Activated CD8-positive, alpha-beta T cell treated with anti-CD3 and anti-CD28 coated beads for 36 hours (primary cell): ENCODE data around the gene FOXP1. TPM values are rescaled to one million over a fixed set of nuclear protein-coding genes. Genes with fewer than 3 reads are reported as not detected.

Source experiments
- ATAC-seq: fragments of 200-7000 bp; cut with Tn5 transposase; one replicate; pipeline ENCODE4 v1.10.0; 2021; ENCODE audit warnings: mild to moderate bottlenecking, moderate library complexity
- CTCF ChIA-PET: fragments of 350-600 bp; sonication (Branson Sonifier 250); formaldehyde crosslinking; loops from one replicate; lab custom pipeline; 2021; ENCODE audit warnings: antibody characterized with exemption; lab: Charles Lee
- POLR2A ChIA-PET: fragments of 350-600 bp; sonication (Branson Sonifier 250); formaldehyde crosslinking; loops from one replicate; lab custom pipeline; 2021; ENCODE audit warnings: antibody characterized with exemption; lab: Charles Lee
- DNase-seq: peaks from one replicate; pipeline ENCODE4 v3.0.0-alpha.2; 2020
- H3K27ac Mint-ChIP-seq: one replicate; pipeline ENCODE4 v1.8.0; 2021; ENCODE audit warnings: mild to moderate bottlenecking, mixed read lengths
- H3K27me3 Mint-ChIP-seq: one replicate; pipeline ENCODE4 v1.8.0; 2021; ENCODE audit warnings: mixed read lengths
- H3K36me3 Mint-ChIP-seq: one replicate; pipeline ENCODE4 v1.8.0; 2021; ENCODE audit warnings: low read depth, mixed read lengths
- H3K4me1 Mint-ChIP-seq: one replicate; pipeline ENCODE4 v1.8.0; 2021; ENCODE audit warnings: low read depth, mixed read lengths
- H3K4me3 Mint-ChIP-seq: one replicate; pipeline ENCODE4 v1.8.0; 2021; ENCODE audit warnings: mild to moderate bottlenecking, moderate library complexity, mixed read lengths
- H3K9me3 Mint-ChIP-seq: one replicate; pipeline ENCODE4 v1.8.0; 2021; ENCODE audit warnings: mixed read lengths
- intact Hi-C: fragments of 100-400 bp; cut with micrococcal nuclease; formaldehyde crosslinking; loops from one replicate; pipeline ENCODE4 v1.10.0; 2022
- total RNA-seq, 2 experiments: library from RNA; stranded (reverse); gene quantifications; one replicate each; pipeline ENCODE4 v1.2.3, GENCODE V29; 2021
- TF ChIP-seq, protein P1 (sequence below): fragments of 200-600 bp; IDR thresholded peaks from one replicate; pipeline ENCODE4 v1.8.0; 2022; ENCODE audit warnings: antibody characterized with exemption, mild to moderate bottlenecking

FOXP1 gene
- total RNA-seq, 2 experiments from 2014 or later, result 145 to 153 TPM

DNA sequence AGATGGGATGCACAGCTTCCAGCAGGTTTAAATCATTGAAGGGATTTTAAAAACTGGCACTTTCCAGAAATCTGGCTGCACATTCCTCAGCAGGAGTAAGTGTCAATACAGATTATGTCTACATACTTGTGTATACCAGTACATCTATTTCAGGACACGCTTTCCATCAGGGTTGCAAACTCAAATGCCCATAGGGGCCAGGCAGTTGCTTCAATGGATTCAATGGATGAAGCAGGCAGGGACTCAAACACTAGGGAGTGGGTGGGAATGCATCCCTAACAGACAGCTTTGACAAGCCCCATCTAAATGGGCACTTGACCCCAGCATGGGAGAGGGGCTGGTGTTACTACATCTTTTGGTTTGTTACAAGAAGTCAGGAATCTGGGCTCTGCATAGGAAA, 136.8 kb downstream of the FOXP1 start:
- Mint-ChIP-seq H3K36me3 (peaks cover 29% of the 10 kb centered on the region), H3K27me3 (no peaks in the 10 kb centered on the region), H3K4me3 (no peak overlapping the region), H3K4me1 (peaks cover 90% of the 10 kb centered on the region), H3K27ac (peak overlapping the region; percentile 93), H3K9me3 (peaks cover 3% of the 10 kb centered on the region)
- ATAC-seq (no peak), DNase-seq (no peak)
- POLR2A ChIA-PET, result interaction anchor here (1.3 to 9.3 kb wide), 4 partner anchors 23 to 136 kb away, joined by 4 to 64 read pairs (median 6); partner anchors contain the start of gene FOXP1
- intact Hi-C loops, result no loop called here
- TF ChIP-seq, protein P1, sequence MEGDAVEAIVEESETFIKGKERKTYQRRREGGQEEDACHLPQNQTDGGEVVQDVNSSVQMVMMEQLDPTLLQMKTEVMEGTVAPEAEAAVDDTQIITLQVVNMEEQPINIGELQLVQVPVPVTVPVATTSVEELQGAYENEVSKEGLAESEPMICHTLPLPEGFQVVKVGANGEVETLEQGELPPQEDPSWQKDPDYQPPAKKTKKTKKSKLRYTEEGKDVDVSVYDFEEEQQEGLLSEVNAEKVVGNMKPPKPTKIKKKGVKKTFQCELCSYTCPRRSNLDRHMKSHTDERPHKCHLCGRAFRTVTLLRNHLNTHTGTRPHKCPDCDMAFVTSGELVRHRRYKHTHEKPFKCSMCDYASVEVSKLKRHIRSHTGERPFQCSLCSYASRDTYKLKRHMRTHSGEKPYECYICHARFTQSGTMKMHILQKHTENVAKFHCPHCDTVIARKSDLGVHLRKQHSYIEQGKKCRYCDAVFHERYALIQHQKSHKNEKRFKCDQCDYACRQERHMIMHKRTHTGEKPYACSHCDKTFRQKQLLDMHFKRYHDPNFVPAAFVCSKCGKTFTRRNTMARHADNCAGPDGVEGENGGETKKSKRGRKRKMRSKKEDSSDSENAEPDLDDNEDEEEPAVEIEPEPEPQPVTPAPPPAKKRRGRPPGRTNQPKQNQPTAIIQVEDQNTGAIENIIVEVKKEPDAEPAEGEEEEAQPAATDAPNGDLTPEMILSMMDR, result no peak
- CTCF ChIA-PET, result interaction anchor here (0.6 to 2.2 kb wide), 5 partner anchors 9 to 73 kb away, joined by 3 to 9 read pairs (median 3); no protein-coding TSS in a partner anchor

DNA sequence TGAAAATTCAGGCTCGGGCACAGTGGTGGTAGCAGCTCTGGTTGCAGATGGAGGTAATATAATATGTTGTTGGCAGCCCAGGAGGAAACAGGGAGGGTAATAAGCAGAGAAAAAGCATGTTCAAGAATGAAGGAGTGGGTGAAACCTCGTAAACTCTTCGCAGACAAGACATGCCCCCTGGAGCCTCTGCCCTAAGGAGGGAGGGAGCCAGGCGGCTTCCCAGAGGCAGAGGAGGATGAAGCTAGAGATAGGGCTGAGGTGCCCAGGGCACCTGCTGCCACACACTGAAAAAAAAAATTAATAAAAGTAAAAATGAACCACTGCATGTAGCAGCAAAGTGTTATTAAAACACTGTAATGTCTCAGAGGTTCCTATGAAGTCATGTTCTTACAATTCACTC, 137.3 kb downstream of the FOXP1 start:
- no peak overlapping the region for H3K4me3 Mint-ChIP-seq
- DNase-seq (no peak), ATAC-seq (no peak)
- H3K4me1 Mint-ChIP-seq, result peaks cover 91% of the 10 kb centered on the region
- peaks cover 3% of the 10 kb centered on the region for H3K9me3 Mint-ChIP-seq
- POLR2A ChIA-PET, result interaction anchor here (0.9 to 9.3 kb wide), 5 partner anchors 7 to 137 kb away, joined by 4 to 64 read pairs (median 6); partner anchors contain the start of gene FOXP1
- peaks cover 29% of the 10 kb centered on the region for H3K36me3 Mint-ChIP-seq
- intact Hi-C loops, result no loop called here
- TF ChIP-seq, protein P1, result no peak
- H3K27ac Mint-ChIP-seq, result peak overlapping the region; percentile 93
- CTCF ChIA-PET, result interaction anchor here (0.6 to 2.2 kb wide), 4 partner anchors 9 to 73 kb away, joined by 3 to 9 read pairs (median 4); no protein-coding TSS in a partner anchor
- H3K27me3 Mint-ChIP-seq, result no peaks in the 10 kb centered on the region

DNA sequence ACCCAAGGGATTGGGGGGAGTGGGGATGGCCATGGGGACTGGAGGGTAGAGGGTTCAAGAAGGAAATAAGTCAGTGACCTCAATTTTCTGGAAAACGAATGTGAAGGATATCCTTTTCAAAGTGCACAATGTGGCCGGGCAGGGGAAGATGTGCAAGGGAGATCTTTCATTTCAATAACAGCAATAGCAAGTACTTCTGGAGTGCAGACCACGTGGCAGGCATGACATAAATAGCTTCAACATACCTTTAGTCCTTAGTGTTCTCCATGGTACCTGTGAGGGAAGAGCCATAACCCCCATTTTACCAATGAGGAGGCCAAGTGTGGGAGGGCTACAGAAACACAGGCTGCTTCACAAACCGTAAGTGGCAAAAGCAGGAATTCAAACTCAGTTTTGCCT, 138.7 kb downstream of the FOXP1 start:
- POLR2A ChIA-PET, result interaction anchor here (1.5 to 9.3 kb wide), 4 partner anchors 9 to 47 kb away, joined by 4 to 64 read pairs (median 10); no protein-coding TSS in a partner anchor
- no peak for ATAC-seq
- intact Hi-C loops, result loop anchor here (1.0 kb wide), 1 partner anchor 47 kb away; no protein-coding TSS in a partner anchor

DNA sequence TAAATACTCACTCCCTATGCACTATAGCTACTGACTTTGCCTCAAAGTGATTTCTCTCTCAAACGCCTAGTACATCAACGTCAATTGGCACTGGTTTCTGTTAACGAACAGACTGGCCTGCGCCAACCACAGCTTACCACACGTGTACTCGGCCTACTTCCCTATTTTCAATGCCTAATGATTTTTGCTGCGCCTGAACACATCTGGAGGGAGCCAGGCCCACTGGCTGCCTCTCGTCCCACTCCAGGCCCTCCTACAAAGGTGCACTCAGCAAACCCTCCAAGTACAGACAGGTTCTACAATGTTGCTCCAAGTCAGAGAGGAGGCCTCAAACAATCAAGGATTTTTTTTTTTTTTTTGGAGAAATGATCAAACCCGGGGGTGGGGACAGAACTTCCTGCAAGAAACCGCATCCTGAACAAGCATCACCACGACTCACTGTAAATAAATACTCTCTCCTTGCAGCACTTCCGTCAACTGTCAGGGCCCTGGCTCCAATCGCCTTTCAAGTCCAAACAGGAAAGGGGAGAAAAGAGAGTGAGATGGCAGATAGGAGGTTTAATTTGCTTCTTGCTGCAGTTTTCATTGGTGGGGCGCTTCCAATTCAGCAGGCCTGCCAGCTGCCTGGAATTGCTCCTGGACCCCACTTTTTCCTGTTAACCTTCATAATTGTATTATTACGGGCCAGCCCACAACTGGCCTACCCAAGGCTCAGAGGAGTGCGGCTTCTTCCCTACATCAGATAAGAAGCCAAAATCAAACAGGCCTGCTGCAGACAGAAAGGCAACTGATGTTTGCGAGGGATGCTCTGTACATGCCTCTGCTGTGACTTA, 139.3 kb downstream of the FOXP1 start:
- Mint-ChIP-seq H3K27ac (peak overlapping the region; percentile 100), H3K27me3 (no peaks in the 10 kb centered on the region), H3K4me1 (peaks cover 89% of the 10 kb centered on the region), H3K9me3 (peaks cover 3% of the 10 kb centered on the region), H3K36me3 (peaks cover 29% of the 10 kb centered on the region), H3K4me3 (peak overlapping the region; percentile 73)
- DNase-seq, result peak; percentile 82
- ChIA-PET POLR2A (interaction anchor here (0.7 to 9.3 kb wide), 10 partner anchors 9 to 216 kb away, joined by 3 to 64 read pairs (median 4); no protein-coding TSS in a partner anchor), CTCF (interaction anchor here (0.6 to 2.6 kb wide), 11 partner anchors 10 to 142 kb away, joined by 3 to 10 read pairs (median 4); no protein-coding TSS in a partner anchor)
- TF ChIP-seq, protein P1, result no peak
- ATAC-seq, result peak; percentile 63
- intact Hi-C loops, result loop anchor here (1.0 kb wide), 1 partner anchor 46 kb away; no protein-coding TSS in a partner anchor

More for the DNA sequence above, 138.7 kb downstream of the FOXP1 start:
- H3K9me3 Mint-ChIP-seq, result peaks cover 3% of the 10 kb centered on the region
- peak overlapping the region; percentile 100 for H3K27ac Mint-ChIP-seq
- TF ChIP-seq, protein P1, result no peak
- H3K27me3 Mint-ChIP-seq, result no peaks in the 10 kb centered on the region
- CTCF ChIA-PET, result interaction anchor here (1.0 to 2.2 kb wide), 4 partner anchors 9 to 46 kb away, joined by 3 to 9 read pairs (median 5); no protein-coding TSS in a partner anchor
- peak overlapping the region; percentile 73 for H3K4me3 Mint-ChIP-seq
- H3K4me1 Mint-ChIP-seq, result peaks cover 90% of the 10 kb centered on the region
- peaks cover 29% of the 10 kb centered on the region for H3K36me3 Mint-ChIP-seq
- DNase-seq, result peak; percentile 41
